Loucy (cell line): ENCODE data around the gene PPP1R16B.

ENCODE experiments used
- H2AFZ ChIP-seq: fragments of 200-600 bp; sonication (generic); 2 replicates; pipeline ENCODE4 v1.6.0; 2016; ENCODE audit warnings: antibody characterized with exemption, mild to moderate bottlenecking, low read length, moderate library complexity
- H3F3A ChIP-seq: fragments of 200-600 bp; 2 replicates; pipeline ENCODE4 v1.6.0; 2016; ENCODE audit warnings: antibody characterized with exemption, low read depth, mild to moderate bottlenecking
- H3K27me3 ChIP-seq: fragments of 200-600 bp; sonication (generic); 2 replicates; pipeline ENCODE4 v1.6.1; 2014; ENCODE audit warnings: low read length, mild to moderate bottlenecking; ENCODE audit not compliant: insufficient read depth, poor library complexity, severe bottlenecking
- H3K36me3 ChIP-seq: fragments of 200-600 bp; sonication (generic); 2 replicates; pipeline ENCODE4 v1.6.1; 2016; ENCODE audit warnings: low read length; ENCODE audit not compliant: insufficient read depth
- H3K4me1 ChIP-seq: fragments of 200-600 bp; sonication (generic); 2 replicates; pipeline ENCODE4 v1.5.1; 2014; ENCODE audit warnings: low read length, mild to moderate bottlenecking; ENCODE audit not compliant: insufficient read depth, poor library complexity, severe bottlenecking
- H3K4me2 ChIP-seq: fragments of 200-600 bp; sonication (generic); 2 replicates; pipeline ENCODE4 v1.6.0; 2014; ENCODE audit warnings: antibody characterized with exemption, low read length, low read depth, mild to moderate bottlenecking; ENCODE audit not compliant: poor library complexity, severe bottlenecking
- H3K4me3 ChIP-seq: fragments of 200-600 bp; sonication (generic); 2 replicates; pipeline ENCODE4 v1.5.1; 2014; ENCODE audit warnings: low read length, mild to moderate bottlenecking, mixed read lengths; ENCODE audit not compliant: poor library complexity, severe bottlenecking
- H3K79me2 ChIP-seq: fragments of 200-600 bp; sonication (generic); 2 replicates; pipeline ENCODE4 v1.6.1; 2014; ENCODE audit warnings: low read length; ENCODE audit not compliant: insufficient read depth
- H3K9ac ChIP-seq: fragments of 200-600 bp; sonication (generic); 2 replicates; pipeline ENCODE4 v1.6.0; 2014; ENCODE audit warnings: mild to moderate bottlenecking, low read depth, low read length, moderate library complexity; ENCODE audit not compliant: poor library complexity, severe bottlenecking
- H3K9me2 ChIP-seq: fragments of 200-600 bp; sonication (generic); replicated peaks from 2 replicates; pipeline ENCODE4 v1.6.1; 2016; ENCODE audit warnings: low read depth, low read length, mixed read lengths
- H3K9me3 ChIP-seq: fragments of 200-600 bp; sonication (generic); 2 replicates; pipeline ENCODE4 v1.6.1; 2014; ENCODE audit warnings: mild to moderate bottlenecking, antibody characterized with exemption, low read length, low read depth; ENCODE audit not compliant: insufficient read depth
- H4K20me1 ChIP-seq: fragments of 200-600 bp; sonication (generic); 2 replicates; pipeline ENCODE4 v1.6.0; 2014; ENCODE audit warnings: antibody characterized with exemption, low read length, mild to moderate bottlenecking; ENCODE audit not compliant: insufficient read depth, poor library complexity, severe bottlenecking
- EZH2phosphoT487 ChIP-seq: fragments of 200-600 bp; IDR thresholded peaks from 2 replicates; pipeline ENCODE4 v1.6.1; 2018; ENCODE audit warnings: antibody characterized with exemption, mild to moderate bottlenecking, moderate library complexity, borderline replicate concordance
- TF ChIP-seq, protein P1 (sequence below): fragments of 200-600 bp; sonication (generic); conservative IDR thresholded peaks from 2 replicates; pipeline ENCODE4 v1.5.1; 2014; ENCODE audit warnings: mild to moderate bottlenecking, antibody characterized with exemption, low read length

The PPP1R16B gene

DNA sequence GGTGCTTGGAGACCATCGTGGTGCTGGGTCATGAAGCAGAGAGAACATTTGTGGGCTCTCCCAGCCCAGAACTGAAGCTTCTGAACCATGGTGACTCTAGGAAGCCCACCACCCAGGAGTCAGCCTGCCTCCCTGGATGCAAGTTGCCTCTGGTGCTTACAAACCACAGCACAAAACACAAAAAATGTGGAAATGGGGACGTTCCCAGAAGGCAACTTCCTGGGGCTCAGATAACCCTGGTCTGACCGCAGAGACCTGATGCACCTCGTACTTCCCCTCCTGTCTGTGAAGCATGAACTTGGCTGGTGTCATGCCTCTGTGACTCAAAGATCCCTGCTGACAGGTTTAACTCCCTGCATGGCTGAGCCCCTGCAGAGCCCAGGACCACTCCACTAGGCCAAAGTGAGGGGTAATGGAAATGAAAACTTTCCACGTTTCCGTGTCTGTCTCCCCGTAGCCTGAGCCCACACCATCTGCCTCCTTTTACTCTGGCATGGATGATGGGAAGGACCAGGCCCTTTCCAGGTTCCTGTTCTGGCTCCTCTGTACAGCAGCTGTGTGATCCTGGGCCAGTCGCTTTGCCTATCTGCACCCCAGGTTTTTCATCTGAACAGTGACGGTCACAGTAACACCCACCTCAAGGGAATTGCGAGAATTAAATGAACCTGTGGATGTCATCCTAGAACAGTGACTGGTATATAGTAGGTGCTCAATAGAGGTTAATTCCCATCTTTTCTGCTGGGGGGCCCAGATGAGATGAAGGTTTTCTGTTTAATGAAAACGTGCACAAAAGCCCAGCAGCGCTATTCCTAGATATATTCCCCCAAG, 57.7 kb downstream of the PPP1R16B start:
- no peaks in the 10 kb centered on the region for H3K9me3 ChIP-seq
- H2AFZ ChIP-seq: no peak overlapping the region
- H3F3A ChIP-seq: no peaks in the 10 kb centered on the region
- H3K27me3 ChIP-seq: no peaks in the 10 kb centered on the region
- no peak overlapping the region for H3K4me3 ChIP-seq
- H3K9me2 ChIP-seq: no peaks in the 10 kb centered on the region
- H3K9ac ChIP-seq: no peak overlapping the region
- TF ChIP-seq, protein P1, sequence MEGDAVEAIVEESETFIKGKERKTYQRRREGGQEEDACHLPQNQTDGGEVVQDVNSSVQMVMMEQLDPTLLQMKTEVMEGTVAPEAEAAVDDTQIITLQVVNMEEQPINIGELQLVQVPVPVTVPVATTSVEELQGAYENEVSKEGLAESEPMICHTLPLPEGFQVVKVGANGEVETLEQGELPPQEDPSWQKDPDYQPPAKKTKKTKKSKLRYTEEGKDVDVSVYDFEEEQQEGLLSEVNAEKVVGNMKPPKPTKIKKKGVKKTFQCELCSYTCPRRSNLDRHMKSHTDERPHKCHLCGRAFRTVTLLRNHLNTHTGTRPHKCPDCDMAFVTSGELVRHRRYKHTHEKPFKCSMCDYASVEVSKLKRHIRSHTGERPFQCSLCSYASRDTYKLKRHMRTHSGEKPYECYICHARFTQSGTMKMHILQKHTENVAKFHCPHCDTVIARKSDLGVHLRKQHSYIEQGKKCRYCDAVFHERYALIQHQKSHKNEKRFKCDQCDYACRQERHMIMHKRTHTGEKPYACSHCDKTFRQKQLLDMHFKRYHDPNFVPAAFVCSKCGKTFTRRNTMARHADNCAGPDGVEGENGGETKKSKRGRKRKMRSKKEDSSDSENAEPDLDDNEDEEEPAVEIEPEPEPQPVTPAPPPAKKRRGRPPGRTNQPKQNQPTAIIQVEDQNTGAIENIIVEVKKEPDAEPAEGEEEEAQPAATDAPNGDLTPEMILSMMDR: no peak
- TF ChIP-seq EZH2phosphoT487: no peak
- H3K79me2 ChIP-seq: peaks cover 3% of the 10 kb centered on the region; the same call in 1 of the 2 replicates
- no peaks in the 10 kb centered on the region for H3K36me3 ChIP-seq
- H4K20me1 ChIP-seq: no peaks in the 10 kb centered on the region
- no peak overlapping the region for H3K4me2 ChIP-seq
- no peaks in the 10 kb centered on the region for H3K4me1 ChIP-seq

DNA sequence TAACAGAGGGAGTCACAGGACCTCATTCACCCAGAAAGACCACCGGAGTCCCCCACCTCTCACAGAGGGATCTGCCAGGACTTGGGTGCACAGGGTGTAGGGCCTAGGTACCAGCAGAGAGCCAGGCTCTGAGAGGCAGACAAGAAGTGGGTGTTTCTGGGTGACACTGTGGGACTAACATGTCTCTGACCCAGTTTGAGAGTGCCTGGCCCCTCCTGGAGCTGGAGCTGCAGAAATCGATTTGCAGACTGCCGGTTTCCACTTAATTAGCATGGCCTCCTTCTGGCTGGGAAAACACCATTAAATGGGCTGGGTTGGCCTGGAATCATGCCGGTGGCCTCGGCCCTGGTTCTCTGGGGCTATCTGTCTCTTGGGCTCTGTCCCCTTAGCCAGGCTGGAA, 59.2 kb downstream of the PPP1R16B start:
- H3K4me2 ChIP-seq: no peak overlapping the region
- no peaks in the 10 kb centered on the region for H4K20me1 ChIP-seq
- H2AFZ ChIP-seq: no peak overlapping the region
- H3K9me3 ChIP-seq: no peaks in the 10 kb centered on the region
- H3K79me2 ChIP-seq: peaks cover 3% of the 10 kb centered on the region; the same call in 1 of the 2 replicates
- no peaks in the 10 kb centered on the region for H3K36me3 ChIP-seq
- H3K4me1 ChIP-seq: no peaks in the 10 kb centered on the region
- H3K9ac ChIP-seq: no peak overlapping the region
- no peak overlapping the region for H3K4me3 ChIP-seq
- TF ChIP-seq, protein P1: no peak
- TF ChIP-seq EZH2phosphoT487: no peak
- no peaks in the 10 kb centered on the region for H3F3A ChIP-seq
- no peaks in the 10 kb centered on the region for H3K9me2 ChIP-seq
- no peaks in the 10 kb centered on the region for H3K27me3 ChIP-seq

DNA sequence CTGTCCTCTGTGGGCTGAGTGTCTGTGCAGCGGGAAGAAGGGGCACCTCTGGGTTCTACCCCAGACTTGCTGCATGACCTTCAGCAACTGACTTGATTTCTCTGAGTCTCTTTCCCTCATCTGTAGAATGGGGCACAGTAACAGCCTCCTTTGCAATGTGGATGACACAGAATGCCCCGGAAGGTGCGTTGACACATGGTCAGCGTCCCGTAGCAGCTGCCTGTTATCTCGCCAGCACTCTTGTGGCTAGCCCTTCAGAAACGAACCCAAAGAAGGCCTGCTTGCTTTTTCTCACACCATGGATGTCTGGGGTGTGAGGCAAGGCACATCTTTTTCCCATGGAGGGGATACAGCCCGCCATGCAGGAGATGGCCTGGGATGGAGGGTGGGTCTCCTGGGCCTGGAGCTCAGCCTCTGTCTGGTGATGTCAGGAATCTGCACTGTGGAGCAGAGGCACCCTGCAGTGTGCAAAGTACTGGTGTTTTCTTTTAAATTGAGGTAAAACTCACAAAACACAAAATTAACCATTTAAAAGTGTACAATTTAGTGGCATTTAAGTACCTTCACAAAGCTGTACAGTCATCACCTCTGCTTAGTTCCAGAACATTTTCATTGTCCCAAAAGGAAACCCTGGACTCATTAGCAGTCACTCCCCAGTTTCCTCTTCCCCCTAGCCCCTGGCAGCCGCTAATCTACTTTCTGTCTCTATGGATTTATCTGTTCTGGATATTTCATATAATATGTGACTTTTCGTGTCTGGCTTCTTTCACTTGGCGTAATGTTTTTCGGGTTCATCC, 61.0 kb downstream of the PPP1R16B start:
- Histone ChIP-seq H3K9me3 (no peaks in the 10 kb centered on the region), H3K4me2 (no peak overlapping the region), H3K79me2 (peaks cover 3% of the 10 kb centered on the region; the same call in 1 of the 2 replicates), H3F3A (no peaks in the 10 kb centered on the region), H3K9ac (no peak overlapping the region), H3K4me1 (no peaks in the 10 kb centered on the region), H3K36me3 (no peaks in the 10 kb centered on the region), H4K20me1 (no peaks in the 10 kb centered on the region), H3K4me3 (no peak overlapping the region), H2AFZ (no peak overlapping the region), H3K27me3 (no peaks in the 10 kb centered on the region), H3K9me2 (no peaks in the 10 kb centered on the region)
- TF ChIP-seq, protein P1: no peak
- no peak for TF ChIP-seq EZH2phosphoT487
